VCaP (cell line): ENCODE measurements around the gene CHTOP.

Source experiments
- H3K27ac ChIP-seq: fragments of 450-650 bp; 2 replicates; pipeline ENCODE4 v1.5.1; 2017
- TF ChIP-seq, protein P1 (sequence below): fragments of 450-650 bp; conservative IDR thresholded peaks from 2 replicates; pipeline ENCODE4 v1.5.1; 2017; ENCODE audit warnings: mild to moderate bottlenecking, moderate library complexity

CHTOP gene

DNA sequence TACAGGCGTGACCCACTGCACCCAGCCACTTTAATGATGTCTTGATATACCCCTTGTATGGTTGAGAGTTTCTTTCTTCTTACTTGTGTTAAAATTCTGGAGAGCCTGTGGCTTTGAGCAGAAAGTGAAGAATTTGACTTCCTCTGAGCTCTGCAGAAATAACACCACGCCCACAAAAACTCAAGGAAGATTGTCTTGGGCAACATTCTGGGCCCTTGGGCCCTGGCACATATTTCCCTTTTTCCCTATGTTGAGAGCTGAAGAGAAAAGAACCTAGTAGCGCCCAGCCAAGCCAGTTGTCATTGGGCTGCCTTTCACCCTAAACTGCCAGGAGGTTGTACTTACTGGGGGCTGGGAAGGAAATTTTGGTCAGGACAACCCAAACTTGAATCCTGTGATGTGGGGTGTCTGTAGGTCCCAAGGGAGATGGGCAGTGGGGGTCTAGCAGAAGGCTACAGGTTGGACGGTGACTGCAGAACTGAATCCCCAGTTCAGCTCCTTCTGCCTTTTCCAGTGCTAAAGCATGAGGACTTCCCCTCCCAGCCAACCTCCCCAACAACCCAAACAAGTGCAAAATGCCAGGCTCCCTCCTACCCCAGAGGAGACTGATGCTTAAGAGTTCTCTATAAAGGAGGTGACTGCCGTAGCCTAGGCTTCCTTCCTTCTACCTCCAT is 12.9 kb downstream of the CHTOP start:
- no peak overlapping the region for H3K27ac ChIP-seq
- TF ChIP-seq, protein P1, sequence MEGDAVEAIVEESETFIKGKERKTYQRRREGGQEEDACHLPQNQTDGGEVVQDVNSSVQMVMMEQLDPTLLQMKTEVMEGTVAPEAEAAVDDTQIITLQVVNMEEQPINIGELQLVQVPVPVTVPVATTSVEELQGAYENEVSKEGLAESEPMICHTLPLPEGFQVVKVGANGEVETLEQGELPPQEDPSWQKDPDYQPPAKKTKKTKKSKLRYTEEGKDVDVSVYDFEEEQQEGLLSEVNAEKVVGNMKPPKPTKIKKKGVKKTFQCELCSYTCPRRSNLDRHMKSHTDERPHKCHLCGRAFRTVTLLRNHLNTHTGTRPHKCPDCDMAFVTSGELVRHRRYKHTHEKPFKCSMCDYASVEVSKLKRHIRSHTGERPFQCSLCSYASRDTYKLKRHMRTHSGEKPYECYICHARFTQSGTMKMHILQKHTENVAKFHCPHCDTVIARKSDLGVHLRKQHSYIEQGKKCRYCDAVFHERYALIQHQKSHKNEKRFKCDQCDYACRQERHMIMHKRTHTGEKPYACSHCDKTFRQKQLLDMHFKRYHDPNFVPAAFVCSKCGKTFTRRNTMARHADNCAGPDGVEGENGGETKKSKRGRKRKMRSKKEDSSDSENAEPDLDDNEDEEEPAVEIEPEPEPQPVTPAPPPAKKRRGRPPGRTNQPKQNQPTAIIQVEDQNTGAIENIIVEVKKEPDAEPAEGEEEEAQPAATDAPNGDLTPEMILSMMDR = no peak

DNA sequence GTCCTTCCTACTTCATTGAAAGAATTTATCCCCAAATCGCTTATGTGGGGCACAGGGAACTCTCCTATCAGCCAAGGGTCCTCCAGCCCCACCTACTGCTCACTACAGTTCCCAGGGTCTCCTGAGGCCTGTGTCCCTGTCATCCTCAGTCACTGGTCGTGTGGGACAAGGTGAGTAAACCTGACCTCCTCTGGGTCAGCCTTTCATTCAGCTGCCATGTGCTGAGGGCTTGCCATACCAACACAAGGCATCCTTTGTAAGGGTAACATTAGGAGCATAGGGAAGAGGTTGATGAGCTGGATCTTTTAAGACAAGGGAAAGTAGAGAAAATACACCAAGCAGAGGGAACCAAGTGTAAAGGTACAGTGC is 13.5 kb downstream of the CHTOP start:
- H3K27ac ChIP-seq = no peak overlapping the region; the same call in 1 of the 2 replicates
- TF ChIP-seq, protein P1 = no peak

DNA sequence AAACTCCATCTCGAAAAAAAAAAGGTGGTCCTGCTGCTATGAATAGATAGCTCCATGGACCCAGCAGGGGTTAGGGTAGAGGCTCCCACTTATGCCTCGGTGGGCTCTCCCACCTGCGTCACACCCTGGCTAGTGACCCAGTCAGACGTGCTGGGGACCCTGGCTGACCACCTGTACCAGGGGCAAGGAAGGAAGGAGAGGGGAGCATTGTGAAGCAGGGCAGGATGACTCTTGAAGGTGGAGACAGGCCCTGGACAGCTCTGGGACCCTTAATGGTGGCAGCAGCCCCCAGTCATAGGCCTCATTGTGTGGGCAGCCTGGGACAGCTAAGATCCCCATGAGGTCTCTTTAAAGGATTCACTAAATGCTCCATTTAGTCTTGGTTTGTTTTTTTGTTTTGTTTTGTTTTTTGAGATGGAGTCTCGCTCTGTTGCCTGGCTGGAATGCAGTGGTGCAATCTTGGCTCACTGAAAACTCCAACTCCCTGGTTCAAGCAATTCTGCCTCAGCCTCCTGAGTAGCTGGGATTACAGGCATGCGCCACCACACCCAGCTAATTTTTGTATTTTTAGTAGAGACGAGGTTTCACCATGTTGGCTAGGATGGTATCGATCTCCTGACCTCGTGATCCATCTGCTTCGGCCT is 14.3 kb downstream of the CHTOP start:
- TF ChIP-seq, protein P1 = no peak
- H3K27ac ChIP-seq = peak overlapping the region; percentile 79; the same call in 1 of the 2 replicates

DNA sequence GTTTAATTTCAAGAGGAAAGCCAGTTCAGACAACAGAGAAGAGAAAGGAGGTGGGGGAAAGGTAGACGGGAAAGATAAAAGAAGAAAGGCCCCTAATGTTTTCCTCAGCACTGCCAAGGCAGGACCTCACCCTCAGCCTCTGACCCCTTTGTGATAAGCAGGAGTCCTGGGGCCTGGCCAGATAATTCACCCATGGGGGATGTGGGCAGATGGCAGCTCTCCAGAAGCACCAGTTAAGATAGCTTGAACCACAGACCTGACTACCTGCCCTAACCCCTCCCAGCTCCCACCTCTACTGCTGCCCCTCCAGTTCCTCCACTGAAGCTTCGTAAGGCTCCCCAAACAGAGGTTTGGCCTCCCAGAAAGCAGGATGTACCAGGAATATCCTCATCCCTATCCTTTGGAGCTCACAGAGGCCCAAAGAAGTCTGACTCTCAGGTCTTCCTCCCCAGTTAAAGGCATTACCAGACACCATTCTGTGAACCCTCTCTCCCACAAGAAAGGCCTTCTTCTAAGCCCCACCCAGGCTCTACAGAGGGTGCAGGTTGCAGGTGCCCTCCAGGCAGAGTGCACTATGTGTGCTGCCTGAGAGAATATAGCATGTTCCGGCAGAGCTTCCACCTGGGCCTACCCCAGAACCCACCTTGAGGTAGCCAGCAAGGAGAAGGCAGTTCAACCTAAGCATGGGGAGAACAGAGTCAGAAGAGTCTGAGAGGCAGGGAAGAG is 15.4 kb downstream of the CHTOP start:
- TF ChIP-seq, protein P1 = no peak
- peak overlapping the region; percentile 79 for H3K27ac ChIP-seq

DNA sequence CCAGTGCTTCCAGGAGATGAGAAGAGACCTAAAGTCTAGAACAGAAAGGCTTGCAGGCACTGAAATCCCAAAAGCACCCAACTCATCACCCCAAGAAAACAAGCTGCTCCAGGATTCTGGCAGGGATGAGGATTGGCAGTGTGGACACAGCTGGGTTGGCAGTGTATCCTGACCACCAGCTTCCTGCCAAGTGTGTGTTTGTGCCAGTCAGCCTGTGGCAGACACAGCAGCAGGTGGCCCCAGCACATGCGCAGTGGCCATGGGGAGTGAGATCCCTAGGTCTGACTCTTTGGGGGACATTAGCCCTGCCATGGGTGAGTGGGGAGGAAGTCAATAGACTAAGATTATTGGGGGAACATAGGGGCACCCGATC is 16.0 kb downstream of the CHTOP start:
- TF ChIP-seq, protein P1 = no peak
- peak overlapping the region; percentile 79 for H3K27ac ChIP-seq

DNA sequence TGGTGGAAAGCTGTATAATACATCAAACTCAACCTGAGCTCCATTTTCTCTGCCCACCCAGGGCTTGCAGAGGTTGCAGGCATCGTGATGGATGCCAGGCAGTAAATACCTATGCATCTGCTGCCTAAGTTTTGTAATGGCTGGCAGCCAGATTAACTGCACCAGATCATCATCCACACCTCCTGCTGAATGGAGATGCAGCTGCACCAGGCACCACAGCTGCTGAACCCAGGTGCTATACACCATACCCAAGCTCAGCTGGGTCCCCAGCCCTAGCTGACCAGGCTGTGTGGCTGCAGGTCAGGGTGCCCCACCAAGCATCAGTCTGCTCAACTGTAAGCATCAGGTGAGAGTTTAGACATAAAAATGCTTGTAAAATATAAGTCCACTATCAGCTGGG is 17.9 kb downstream of the CHTOP start:
- TF ChIP-seq, protein P1 = no peak
- no peak overlapping the region for H3K27ac ChIP-seq

DNA sequence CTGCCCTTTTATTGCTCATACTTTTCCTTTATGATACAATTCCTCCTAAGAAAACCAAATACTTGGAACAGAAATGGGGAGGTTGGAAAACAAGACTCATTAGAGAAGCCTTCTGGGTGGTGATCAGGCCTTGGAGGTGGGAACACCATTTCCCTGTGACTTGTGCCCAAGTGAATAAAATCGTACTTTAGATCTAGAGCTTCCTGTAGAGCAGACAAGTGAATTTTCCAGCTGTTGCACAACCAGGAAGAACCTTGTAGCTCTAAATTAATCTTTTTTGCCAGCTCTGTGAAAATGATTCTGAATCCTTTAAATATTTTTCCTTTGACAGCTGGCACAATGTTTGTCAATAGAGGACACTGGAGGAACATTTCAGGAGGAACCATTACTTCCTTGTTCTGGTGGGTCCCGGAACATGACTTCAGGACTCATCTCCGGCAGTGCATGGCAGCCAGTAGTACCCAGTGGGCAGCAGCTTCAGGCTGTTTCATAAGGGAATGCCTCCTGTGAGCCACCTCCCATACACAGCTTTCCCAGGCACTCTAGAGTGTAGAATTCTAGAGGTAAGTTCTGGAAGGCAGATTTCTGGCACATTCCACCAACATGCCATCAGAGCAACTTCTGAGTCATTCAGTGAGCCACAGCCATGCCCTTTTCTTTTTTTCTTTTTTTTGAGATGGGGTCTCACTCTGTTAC is 19.1 kb downstream of the CHTOP start:
- H3K27ac ChIP-seq = no peak overlapping the region
- TF ChIP-seq, protein P1 = no peak
